Dermis blood vessel endothelial cell (primary cell): ENCODE results near the gene SHISA7. TPM values are rescaled to one million over a fixed set of nuclear protein-coding genes. Genes with fewer than 3 reads are reported as not detected.

Experiments
- DNase-seq: peaks from one replicate; pipeline ENCODE4 v3.0.0; 2010
- total RNA-seq: library from RNA; depleted of rRNA; stranded (reverse); fragments of >200 nt; gene quantifications from 2 replicates; pipeline ENCODE4 v1.2.3, GENCODE V29; 2014

Gene SHISA7
- total RNA-seq, 1 donor from 2014 or later = not detected

GRCh38 chr19:55386493-55386971, 56.6 kb downstream of the SHISA7 start:
- DNase-seq = no peak

- peak; percentile 99 for DNase-seq
These were observed 57.2 kb downstream of the SHISA7 start, which contains the start of gene RPL28 for GRCh38 chr19:55385724-55386492. TSS of gene RPL28 (plus strand) at chr19:55385932. CDS start at chr19:55386358, 426 bp downstream.

GRCh38 chr19:55384920-55385723, 58.0 kb downstream of the SHISA7 start:
- peak; percentile 95 for DNase-seq

- DNase-seq = no peak
These were observed 58.8 kb downstream of the SHISA7 start, which contains the start of gene TMEM238 for GRCh38 chr19:55384131-55384919. TSS of gene TMEM238 (minus strand) at chr19:55384292. CDS start at chr19:55384259, 33 bp downstream.

GRCh38 chr19:55383279-55384130, 59.6 kb downstream of the SHISA7 start:
- peak; percentile 83 for DNase-seq

GRCh38 chr19:55382522-55383054, 60.5 kb downstream of the SHISA7 start:
- DNase-seq = no peak

- DNase-seq = no peak
These were observed 61.1 kb downstream of the SHISA7 start for GRCh38 chr19:55382013-55382412.

- DNase-seq = no peak
These were observed 63.9 kb downstream of the SHISA7 start for GRCh38 chr19:55379174-55379573.

Other genes with a start within 250 kb of the SHISA7 start
- gene PTPRH, start 233.8 kb downstream of the SHISA7 start, total RNA-seq = 0.17 and 0.19 TPM in 2 replicates
- gene TMEM86B, start 214.5 kb downstream of the SHISA7 start, total RNA-seq = 1.0 and 1.1 TPM in 2 replicates
- gene PPP6R1, start 184.3 kb downstream of the SHISA7 start, total RNA-seq = 23.8 and 54.5 TPM in 2 replicates
- gene HSPBP1, start 163.2 kb downstream of the SHISA7 start, total RNA-seq = 23.5 and 41.4 TPM in 2 replicates
- gene BRSK1, start 159.3 kb downstream of the SHISA7 start, total RNA-seq = 0.79 and 2.2 TPM in 2 replicates
- gene TMEM150B, start 118.0 kb downstream of the SHISA7 start, total RNA-seq = not detected in 2 replicates
- 6.1 and 6.7 TPM in 2 replicates for gene KMT5C, start 103.4 kb downstream of the SHISA7 start, total RNA-seq
- gene COX6B2, start 88.6 kb downstream of the SHISA7 start, total RNA-seq = not detected in 2 replicates
- not detected in 2 replicates for gene GARIN5B, start 80.0 kb downstream of the SHISA7 start, total RNA-seq
- 0.17 TPM in 1 of 2 replicates, not detected in the other for gene IL11, start 72.8 kb downstream of the SHISA7 start, total RNA-seq
- gene TMEM190, start 66.5 kb downstream of the SHISA7 start, total RNA-seq = not detected in 2 replicates
- gene TMEM238, start 59.0 kb downstream of the SHISA7 start, total RNA-seq = 0.34 and 1.0 TPM in 2 replicates
- gene RPL28, start 57.4 kb downstream of the SHISA7 start, total RNA-seq = 257 and 280 TPM in 2 replicates
- gene UBE2S, start 35.5 kb downstream of the SHISA7 start, total RNA-seq = 47.8 and 96.0 TPM in 2 replicates
- 56.2 and 76.5 TPM in 2 replicates for gene ISOC2, start 18.3 kb upstream of the SHISA7 start, total RNA-seq
- gene C19orf85, start 21.5 kb upstream of the SHISA7 start, total RNA-seq = not detected in 2 replicates
- gene ZNF628, start 33.3 kb upstream of the SHISA7 start, total RNA-seq = 1.4 and 3.3 TPM in 2 replicates
- gene NAT14, start 41.9 kb upstream of the SHISA7 start, total RNA-seq = 8.7 and 14.5 TPM in 2 replicates
- gene SSC5D, start 45.1 kb upstream of the SHISA7 start, total RNA-seq = 0.19 and 0.51 TPM in 2 replicates
- gene SBK2, start 93.8 kb upstream of the SHISA7 start, total RNA-seq = not detected in 2 replicates
- gene SBK3, start 102.2 kb upstream of the SHISA7 start, total RNA-seq = 0.17 and 0.74 TPM in 2 replicates
- gene ZNF579, start 137.5 kb upstream of the SHISA7 start, total RNA-seq = 3.2 and 6.7 TPM in 2 replicates
- 3.9 and 4.9 TPM in 2 replicates for gene FIZ1, start 156.2 kb upstream of the SHISA7 start, total RNA-seq
- gene ZNF524, start 157.0 kb upstream of the SHISA7 start, total RNA-seq = 12.3 and 14.8 TPM in 2 replicates
- gene ZNF865, start 162.3 kb upstream of the SHISA7 start, total RNA-seq = 1.4 and 2.6 TPM in 2 replicates
- gene ZNF784, start 181.3 kb upstream of the SHISA7 start, total RNA-seq = 3.9 and 5.3 TPM in 2 replicates
- gene ZNF580, start 197.7 kb upstream of the SHISA7 start, total RNA-seq = 2.0 and 3.6 TPM in 2 replicates
- 16.3 and 20.8 TPM in 2 replicates for gene ZNF581, start 200.3 kb upstream of the SHISA7 start, total RNA-seq
- gene CCDC106, start 204.9 kb upstream of the SHISA7 start, total RNA-seq = 7.8 and 13.9 TPM in 2 replicates
- 84.1 and 172 TPM in 2 replicates for gene U2AF2, start 211.7 kb upstream of the SHISA7 start, total RNA-seq
- gene EPN1, start 231.9 kb upstream of the SHISA7 start, total RNA-seq = 71.6 and 243 TPM in 2 replicates